HG02588 (cell line): ENCODE results near the gene MCC.

Experiments
- ATAC-seq: cut with Tn5 transposase; IDR thresholded peaks from one replicate; pipeline ENCODE4 v1.9.1; 2021; ENCODE audit warnings: mild to moderate bottlenecking, moderate library complexity; ENCODE audit not compliant: unreplicated experiment

Gene MCC

DNA sequence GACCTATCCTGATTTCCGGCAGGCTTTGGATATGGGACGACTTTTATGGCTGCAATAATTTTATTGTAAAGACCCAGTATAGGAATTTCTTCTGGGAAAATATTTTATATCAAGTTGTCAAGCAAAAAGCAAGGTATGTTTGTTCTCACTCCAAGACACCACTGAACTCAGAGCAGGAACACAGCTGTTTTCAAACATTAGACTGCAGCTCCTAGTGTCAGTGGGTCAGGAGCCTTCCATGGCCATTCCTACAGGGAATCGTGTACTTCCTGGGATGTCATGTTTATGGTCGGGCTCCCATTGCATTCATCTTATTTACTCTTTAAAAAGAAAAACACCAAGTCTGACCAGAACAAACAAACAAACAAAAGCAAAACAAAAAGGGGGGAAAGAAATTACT is 278.8 kb downstream of the MCC start:
- no peak for ATAC-seq

DNA sequence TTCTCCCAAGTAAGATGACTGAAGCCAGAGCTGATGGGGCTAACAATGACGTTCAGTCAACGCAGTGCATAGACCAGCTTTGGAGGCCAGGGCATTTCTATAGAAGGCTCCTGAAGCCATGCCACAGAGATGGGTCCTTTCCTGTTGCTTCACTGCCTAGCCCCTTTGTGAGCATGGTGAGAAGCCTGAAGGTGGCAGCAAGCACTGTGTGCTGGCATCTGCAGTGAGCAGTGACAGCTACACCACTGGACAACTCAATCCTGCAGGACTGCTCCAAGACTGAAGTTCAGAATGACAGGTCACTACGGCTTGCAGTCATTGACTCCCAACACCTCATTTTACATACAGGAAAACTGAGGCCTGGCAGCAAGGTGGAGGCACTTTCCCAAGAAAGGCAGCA is 282.4 kb downstream of the MCC start:
- ATAC-seq = no peak

DNA sequence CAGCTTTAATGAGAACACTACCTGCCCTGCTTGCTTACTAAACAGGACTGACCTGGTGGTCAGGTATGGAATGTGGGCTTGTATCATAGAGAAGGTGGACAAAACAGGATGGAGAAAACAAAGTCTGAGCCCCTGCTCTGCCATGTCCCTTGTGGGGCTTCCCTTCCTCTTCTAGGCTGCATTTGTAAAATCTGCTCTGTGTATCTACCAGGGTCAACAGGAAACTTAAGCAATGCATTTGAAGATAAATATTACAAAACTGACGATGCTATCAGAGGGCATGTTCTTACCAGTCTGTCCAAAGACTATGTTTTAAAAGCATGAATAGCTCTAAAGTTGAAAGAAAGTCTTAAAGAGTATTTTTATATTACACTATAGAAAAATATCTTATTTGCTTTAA is 282.9 kb downstream of the MCC start:
- no peak for ATAC-seq

DNA sequence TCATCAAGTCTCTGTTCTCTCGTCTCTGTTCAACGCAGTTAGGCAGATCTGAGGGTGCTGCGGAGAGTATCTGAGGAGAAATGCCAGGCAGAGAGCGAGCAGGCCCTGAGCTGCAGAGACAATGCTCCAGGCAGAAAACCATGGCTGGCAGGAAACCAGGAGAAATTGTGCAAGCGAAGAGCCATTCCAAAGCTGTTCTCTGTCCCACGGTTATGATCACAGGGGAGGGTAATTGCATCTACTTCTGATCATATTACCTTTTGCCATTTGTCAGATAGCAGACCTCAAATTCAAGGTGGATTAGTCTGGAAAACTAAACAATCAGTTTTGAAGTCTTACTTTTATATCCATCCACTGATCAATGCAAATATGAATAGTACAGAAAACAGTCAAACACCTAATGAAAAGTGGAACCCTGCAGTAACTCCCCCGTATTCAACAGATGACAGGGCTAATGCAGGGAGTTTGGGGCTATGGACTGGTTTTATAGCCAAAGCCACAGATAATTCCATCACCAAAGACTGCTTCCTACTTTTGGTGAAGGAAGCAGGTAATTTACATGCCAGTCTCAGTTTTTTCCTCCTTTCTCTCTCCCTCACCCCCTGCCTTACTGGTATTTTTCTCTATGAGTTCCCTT is 283.6 kb downstream of the MCC start:
- ATAC-seq = no peak

DNA sequence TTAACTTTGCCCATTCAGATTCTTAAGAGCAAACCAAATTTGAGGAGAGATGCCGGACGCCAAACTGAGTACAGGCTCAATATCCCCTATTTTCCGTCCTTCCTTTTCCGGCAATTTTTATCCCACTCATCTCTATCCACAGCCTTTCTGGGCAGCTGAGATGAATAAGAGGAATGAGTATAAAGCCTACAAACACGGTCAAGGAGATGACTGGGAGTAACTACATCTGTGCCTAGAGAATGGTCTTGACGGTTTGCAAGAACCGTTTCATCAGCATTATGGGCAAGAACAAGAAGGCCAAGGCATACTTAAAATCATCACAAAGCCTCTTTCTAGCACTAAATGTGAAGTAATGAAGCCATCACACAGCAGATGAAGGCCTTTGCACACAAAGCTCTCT is 284.3 kb downstream of the MCC start:
- ATAC-seq = no peak

DNA sequence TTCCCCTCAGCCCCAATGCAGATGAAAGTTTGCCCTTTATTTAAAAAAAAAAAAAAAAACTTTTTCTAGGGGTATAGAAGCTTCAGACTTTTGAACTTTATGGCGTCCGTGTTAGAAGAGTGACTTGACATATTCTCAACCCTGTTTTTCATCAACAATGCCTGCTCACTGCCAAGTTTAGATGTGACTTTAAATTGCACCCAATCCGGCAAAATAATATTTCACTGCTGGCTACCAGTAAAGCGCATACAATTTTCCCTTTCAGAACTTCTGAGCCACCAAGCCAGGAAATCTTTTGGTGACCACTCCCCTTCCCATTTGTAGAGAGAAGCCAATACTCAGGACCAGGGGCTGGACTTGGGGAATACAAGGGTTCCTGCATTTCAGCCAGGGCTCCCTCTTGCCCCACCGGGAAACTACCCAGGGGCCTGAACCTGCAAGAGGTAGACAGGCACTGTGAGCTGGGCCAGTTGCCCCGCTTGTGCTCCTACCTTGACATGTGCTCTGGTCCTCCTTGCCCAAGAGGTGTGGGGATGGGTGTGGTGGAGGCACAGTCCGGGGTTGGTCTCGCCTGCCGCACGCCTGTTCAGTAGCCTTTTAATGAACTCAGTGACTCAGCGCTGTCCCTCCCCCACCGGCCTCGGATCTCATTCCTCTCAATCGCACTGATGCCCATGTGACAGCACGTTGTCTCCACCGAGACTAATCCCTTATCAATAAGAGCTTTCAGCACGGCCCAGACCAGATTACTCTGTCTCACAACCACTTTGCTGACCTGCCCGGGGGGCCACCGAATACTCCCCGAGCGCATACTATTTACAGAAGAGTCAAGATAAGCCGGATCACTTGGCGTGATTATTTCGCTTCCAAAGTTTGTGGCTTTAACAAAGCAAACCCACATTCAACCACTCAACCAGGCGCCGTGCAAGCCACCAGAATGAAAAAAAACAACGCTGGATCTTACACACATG is 285.2 kb downstream of the MCC start:
- no peak for ATAC-seq

DNA sequence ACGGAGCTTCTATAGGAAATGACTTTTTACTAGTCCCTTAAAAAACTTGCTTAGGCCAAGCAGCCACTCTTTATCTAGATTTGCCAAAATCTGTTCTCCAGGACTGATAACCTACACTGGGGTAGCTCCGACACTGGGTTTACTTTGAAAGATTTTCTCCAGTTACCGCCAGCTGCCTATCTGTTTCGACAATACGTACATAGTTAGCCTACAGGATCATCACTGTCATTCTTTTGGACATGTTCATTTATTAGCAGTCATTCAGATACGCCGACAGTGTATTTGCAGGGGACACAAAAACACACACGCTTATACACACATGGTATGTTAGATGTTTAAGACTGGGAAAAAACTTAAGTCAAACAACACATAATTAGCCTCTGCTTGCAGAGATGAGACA is 286.0 kb downstream of the MCC start:
- ATAC-seq = no peak

DNA sequence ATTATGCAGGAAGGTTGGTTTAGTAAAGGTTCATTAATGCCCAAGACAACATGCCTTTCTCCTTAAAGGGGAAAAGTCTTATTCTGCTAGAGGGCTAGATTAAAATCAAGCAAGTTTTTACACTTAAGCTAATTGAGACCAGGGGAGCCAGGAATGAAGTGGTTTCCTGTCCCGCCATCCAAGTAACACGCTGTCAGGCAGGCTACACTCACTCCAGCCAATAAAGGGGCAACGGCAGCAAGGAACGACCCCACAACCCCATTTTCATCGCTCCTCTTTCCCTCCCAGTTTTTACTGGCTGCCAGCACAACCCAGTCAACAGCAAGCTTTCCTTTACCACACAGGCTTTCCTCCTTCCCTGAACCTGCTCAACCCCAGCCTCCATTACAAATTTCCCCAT is 286.5 kb downstream of the MCC start:
- no peak for ATAC-seq

DNA sequence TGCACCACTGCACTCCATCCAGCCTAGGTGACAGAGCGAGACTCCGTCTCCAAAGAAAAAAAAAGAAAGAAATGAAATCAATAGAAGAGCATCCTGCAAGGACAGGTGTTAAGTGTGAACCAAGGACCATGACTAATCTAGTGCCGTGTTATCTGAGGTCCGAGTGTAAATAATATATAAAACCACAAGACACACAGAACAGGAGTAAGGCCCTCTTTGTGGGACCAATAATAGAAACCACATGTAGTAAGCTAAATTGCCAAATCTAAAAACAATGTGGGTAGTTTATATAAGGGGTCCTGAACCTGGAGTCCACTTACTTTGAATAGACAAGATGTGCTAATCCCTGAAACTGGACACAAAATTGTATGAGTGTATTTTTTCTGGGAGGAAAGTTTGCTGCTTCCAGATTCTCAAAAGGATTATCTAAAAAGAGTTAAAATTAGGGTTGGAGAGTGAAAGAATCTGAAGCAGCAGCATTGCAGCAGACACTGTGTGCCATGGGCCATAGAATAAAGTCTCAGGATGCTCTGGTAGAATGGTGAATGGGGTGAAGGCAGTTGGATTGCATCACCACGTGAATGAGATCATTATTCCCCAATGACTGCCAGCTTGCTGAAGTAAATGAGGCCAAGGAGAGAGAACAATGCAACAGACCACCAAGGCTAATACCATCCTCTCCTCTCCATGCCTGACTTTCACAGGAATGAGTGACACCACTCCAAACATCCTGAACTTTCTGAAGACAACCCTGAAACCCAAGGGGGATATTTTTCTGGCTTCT is 288.9 kb downstream of the MCC start:
- ATAC-seq = no peak

DNA sequence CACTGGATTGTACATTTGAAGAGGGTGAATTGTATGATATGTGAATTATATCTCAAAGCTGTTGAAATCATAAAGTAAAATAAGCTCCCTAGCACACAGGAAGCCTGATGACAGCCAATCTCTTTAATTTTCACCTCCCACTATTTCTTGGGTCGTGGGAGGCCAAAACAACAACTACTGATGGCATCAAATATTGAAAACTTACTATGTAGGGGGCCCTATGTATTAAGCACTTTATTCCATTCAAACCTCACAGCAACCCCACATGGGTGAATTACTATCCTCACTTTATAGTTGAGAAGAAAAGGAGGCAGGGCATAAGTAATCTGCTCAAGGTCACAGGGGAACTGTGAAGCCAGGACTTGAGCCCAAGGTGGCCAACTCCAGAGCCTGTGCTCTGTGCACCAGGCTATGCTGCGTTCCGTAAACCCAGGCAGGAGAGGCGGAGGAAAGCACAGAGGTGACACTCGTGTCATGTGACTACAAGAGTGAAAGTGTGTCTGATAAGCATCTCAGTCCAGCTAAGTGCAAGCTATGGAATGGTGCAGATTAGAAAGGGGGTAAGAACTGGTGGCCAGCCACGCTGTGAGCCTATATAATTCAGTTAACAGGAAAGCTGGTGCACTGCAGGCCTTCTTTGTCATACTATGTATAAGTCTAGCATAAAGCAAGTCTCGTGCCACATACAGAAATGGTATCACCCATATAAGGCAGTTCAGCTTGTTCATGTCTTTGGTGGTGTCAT is 290.6 kb downstream of the MCC start:
- no peak for ATAC-seq

DNA sequence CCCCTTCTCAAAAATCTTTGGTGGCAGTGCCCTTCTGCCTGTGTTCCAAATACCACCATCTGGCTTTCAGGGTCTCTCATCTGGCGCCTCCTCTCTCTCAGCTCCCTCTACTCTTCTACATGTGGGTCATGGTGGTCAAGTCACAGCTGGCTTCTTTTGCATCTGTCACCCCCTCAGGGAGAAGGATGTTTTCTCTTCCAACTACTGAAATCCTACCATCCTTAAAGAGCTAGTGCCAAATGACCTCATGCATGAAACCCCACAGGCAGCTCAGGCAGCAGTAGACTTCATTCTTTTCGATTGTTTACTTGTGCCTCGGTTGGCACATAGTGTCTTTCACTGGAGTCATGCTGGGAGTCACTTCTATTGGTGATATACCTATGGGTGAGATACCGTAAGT is 292.5 kb downstream of the MCC start:
- ATAC-seq = no peak

DNA sequence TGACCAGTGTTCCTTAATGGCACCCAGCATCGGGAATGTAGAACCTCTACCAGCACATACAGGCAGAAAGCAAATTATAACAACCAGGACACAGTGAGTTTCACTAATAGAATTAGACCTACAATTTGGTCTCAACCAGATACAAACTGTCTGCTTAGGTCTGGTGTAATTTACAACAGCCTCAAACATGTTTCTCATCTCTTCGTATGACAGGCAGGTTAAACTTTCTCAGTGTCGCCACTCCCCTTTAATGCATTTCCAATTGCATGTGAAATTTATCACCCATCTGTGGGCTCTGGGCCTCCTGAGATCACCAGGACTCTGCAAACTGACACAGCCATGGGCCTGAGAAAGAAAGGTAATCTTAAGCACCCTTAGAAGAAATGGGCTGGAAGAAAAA is 293.0 kb downstream of the MCC start:
- ATAC-seq = no peak

DNA sequence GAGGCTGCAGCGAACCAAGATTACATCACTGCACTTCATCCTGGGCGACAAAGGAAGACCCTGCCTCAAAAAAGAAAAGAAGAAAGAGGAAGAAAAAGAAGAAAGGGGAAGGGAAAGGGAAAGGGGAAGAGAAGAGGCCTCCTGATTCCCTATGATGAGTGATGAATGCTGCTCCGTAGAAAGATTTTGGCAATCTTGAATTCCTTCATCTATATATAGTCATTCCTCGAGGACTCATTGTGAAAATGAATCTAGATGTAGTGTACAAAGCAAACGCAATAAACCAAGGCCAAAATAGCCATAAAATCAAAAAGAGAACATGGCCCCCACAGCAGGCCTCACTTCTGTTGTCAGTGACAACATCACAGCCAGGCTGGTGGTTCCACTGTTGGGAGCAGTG is 293.7 kb downstream of the MCC start:
- no peak for ATAC-seq

DNA sequence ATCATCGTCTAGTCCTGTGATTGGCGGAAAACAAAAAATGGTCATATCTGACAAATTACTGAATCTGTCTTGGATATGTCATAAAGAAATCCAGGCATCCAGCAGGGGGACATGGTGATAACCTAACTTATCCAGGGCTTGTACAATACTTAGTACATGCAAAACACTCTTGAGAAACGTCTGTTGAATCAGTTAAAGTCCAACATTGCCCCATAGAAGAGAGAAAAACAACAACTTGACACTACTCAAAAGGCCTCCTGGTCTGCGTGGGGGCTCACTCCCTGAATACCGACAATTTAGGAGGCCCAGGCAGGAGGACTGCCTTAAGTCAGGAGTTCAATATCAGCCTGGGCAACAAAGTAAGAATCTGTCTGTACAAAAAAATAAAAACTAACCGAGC is 294.1 kb downstream of the MCC start:
- no peak for ATAC-seq

DNA sequence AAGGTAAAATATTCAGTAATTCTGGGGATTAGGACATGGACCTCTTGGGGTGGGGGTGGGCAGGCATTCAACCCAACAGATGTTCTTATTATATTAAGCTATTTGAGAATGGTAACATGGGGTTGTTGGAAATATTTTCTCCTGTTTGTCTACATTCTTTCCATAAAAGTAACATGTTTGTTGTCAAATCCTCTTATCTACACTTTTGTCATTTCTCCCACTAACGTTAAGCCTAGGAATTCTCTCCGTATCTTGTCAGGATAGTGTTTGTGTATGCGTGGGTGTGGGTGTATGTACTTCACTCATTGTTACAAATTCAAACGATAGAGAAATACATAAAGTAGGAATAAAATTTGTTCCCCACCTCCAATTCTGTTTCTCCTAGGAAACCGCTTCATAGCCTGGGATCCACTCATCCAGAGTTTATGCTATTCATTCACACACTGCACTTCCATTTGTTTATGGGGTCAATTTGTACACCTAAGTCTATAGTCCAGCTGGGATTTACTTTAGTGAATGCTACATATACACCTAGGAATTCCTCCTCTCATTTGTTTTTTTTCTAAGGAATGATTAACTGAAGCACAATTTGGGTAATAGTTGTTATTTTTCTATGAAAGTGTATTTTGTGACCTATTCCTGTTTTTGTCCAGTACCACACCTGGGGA is 294.8 kb downstream of the MCC start:
- no peak for ATAC-seq

DNA sequence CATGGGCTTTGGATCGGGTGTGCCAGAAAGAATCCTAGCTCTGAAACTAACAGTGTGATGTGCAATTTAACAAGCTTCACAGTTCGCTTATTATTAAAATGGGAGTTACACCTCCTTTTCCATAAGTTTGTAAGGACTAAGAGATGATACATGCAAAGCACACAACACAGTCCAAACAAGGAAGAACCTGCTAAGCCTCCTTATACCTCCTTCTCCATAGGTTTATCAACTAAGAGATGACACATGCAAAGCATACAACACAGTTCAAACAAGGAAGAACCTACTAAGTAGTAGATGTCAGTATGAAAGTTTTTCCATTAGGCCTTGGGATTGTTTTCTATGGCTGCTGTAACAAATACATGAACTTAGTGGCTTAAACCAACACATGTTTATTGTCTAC is 295.7 kb downstream of the MCC start:
- ATAC-seq = no peak

DNA sequence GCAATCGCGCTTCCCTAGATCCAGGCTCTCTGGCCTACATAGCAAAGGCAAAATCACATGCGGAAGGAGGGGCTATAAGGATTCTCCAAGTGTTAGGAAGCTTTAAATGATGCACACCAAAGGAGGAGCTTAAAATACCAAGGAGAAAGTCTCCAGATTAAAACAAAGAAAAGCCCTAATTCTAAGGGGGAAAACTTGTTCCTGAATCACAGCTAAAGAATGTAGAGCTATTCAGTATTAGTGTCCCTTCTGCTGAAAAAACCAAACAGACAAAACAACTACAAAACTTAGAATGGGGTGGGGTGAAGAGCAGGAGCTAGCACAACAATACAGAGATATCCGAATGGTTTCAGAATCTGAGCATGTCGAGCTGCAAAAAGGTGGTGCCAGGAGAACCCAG is 297.9 kb downstream of the MCC start:
- no peak for ATAC-seq

DNA sequence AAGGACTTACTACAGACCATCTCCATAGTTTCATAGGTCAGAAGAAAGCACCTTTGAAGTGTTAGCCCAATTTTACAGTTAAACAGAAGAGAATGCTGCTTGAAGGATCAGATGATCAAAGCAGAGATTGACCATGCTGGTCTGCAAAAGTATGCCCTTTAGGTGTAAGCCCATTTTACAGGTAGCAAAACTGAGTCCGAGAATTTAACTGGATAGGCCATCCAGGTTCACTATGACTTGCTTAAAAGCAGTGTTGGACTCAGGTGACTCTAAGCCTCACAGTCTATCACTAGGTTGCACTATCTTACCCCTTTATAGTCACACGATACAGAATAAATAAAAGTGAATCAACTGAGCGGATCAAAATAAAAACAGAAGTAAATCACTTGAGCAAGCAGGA is 299.0 kb downstream of the MCC start:
- ATAC-seq = no peak

DNA sequence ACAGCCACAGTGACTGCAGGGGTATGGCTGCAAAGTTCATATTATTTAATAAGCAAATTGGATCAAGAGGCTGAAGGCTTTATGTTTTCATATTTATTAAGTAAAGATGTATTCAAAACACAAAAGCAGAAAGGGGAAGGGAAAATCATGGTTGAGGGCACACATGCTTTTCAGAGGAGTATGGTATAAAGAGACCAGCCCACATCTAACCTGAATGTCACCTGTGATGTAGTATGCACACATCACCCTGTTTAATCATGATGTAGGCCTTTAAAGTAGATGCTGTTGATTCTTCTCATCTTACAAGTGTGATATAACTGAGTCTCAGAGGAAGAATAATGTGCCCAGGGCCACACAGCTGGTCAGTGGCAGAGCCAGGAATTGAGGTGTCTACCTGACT is 299.8 kb downstream of the MCC start:
- ATAC-seq = no peak

DNA sequence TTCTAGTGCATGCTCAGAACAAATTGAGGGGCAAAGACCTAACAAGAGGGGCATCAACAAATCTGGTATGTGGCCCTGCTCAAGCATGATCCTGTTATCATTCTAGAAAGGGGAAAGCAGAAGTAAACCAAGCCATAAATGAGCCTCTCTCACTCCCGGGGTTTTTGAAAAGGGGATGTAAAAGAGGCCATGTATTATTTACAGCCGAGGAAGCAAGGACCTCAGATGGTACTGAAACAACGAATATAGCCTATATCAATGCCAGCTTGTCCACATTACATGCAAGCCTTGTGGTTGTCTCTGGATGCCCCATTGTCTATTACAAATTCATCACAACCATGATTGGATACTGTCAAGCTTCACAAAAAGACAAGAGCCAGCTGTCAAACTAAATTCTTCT is 300.3 kb downstream of the MCC start:
- ATAC-seq = no peak
